Measurements from ENCODE around the gene SERPINH1. TPM values are rescaled to one million over a fixed set of nuclear protein-coding genes. Genes with fewer than 3 reads are reported as not detected.

The SERPINH1 gene
- total RNA-seq, 4 donors from 2014 or later = 102 to 167 (median 143) TPM

- Histone ChIP-seq H3K27me3 (no peaks in the 10 kb centered on the region), H3K4me1 (peaks cover 47 to 57% of the 10 kb centered on the region in 2 donors), H3K36me3 (no peaks in the 10 kb centered on the region), H3K4me3 (replicated peaks in 1 of 3) (no peak overlapping the region), H3K9me3 (no peaks in the 10 kb centered on the region), H3K27ac (peak overlapping the region; percentile 80 to 89 (median 84))
- TF ChIP-seq CTCF (IDR thresholded peaks at IDR 0.05) = no peak
- no peak for TF ChIP-seq POLR2A (IDR thresholded peaks at IDR 0.05)
- 17% methylated on average over 1 of the region's 1 CpG for WGBS, 2 donors
- intact Hi-C loops (cut with DNase I) = no loop called here
- DNase-seq = no peak
These were observed 16.9 kb downstream of the SERPINH1 start for GRCh38 chr11:75578977-75579376.

- peaks cover 49 to 66% of the 10 kb centered on the region in 2 donors for H3K4me1 ChIP-seq
- 26 to 41% methylated on average over 1 of the region's 1 CpG for WGBS, 2 donors
- H3K4me3 ChIP-seq (replicated peaks in 1 of 3) = no peak overlapping the region
- peak; percentile 74 to 75 for DNase-seq
- H3K36me3 ChIP-seq = no peaks in the 10 kb centered on the region
- H3K27me3 ChIP-seq = no peaks in the 10 kb centered on the region
- intact Hi-C loops (cut with DNase I) = loop anchor here (5.0 kb wide), 1 partner anchor 33 kb away; no protein-coding TSS in a partner anchor
- no peaks in the 10 kb centered on the region for H3K9me3 ChIP-seq
- TF ChIP-seq POLR2A (IDR thresholded peaks at IDR 0.05) (peak in 1 of 2 donors; percentile 21), CTCF (IDR thresholded peaks at IDR 0.05) (no peak)
- H3K27ac ChIP-seq = peak overlapping the region; percentile 80 to 89 (median 84)
These were observed 17.8 kb downstream of the SERPINH1 start for GRCh38 chr11:75579841-75580240.

GRCh38 chr11:75582506-75582894 lies 20.4 kb downstream of the SERPINH1 start:
- no peak overlapping the region for H3K4me3 ChIP-seq (replicated peaks in 1 of 3)
- H3K36me3 ChIP-seq = no peaks in the 10 kb centered on the region
- no peaks in the 10 kb centered on the region for H3K9me3 ChIP-seq
- intact Hi-C loops (cut with DNase I) = loop anchor here (5.0 kb wide), 1 partner anchor 35 kb away; no protein-coding TSS in a partner anchor
- 47 to 70% methylated on average over 4 of the region's 4 CpGs for WGBS, 2 donors
- no peak for TF ChIP-seq CTCF (IDR thresholded peaks at IDR 0.05)
- TF ChIP-seq POLR2A (IDR thresholded peaks at IDR 0.05) = no peak
- no peaks in the 10 kb centered on the region for H3K27me3 ChIP-seq
- peaks cover 35 to 55% of the 10 kb centered on the region in 2 donors for H3K4me1 ChIP-seq
- no peak for DNase-seq
- H3K27ac ChIP-seq = peak overlapping the region in 2 of 3 donors; percentile 98 to 99

GRCh38 chr11:75582895-75583717 lies 21.1 kb downstream of the SERPINH1 start:
- no peaks in the 10 kb centered on the region for H3K36me3 ChIP-seq
- no peaks in the 10 kb centered on the region for H3K9me3 ChIP-seq
- DNase-seq = peak; percentile 63 to 72
- 3 to 19% methylated on average over 12 to 24 of the region's 68 CpGs for WGBS, 2 donors
- no peaks in the 10 kb centered on the region for H3K27me3 ChIP-seq
- TF ChIP-seq POLR2A (IDR thresholded peaks at IDR 0.05) (peak; percentile 12 to 64), CTCF (IDR thresholded peaks at IDR 0.05) (peak in 3 of 6 experiments; percentile 14 to 37 (median 34))
- H3K4me1 ChIP-seq = peaks cover 29 to 49% of the 10 kb centered on the region in 2 donors
- H3K27ac ChIP-seq = peak overlapping the region; percentile 97 to 99 (median 98)
- intact Hi-C loops (cut with DNase I) = loop anchor here (5.0 kb wide), 1 partner anchor 36 kb away; no protein-coding TSS in a partner anchor
- peak overlapping the region; percentile 38 to 74 (median 62) for H3K4me3 ChIP-seq (replicated peaks in 1 of 3)
